Tibial nerve (tissue), 4 donors: ENCODE measurements around the gene MRPS6.

Experiments
- CTCF ChIP-seq, 5 experiments: fragments of 200-600 bp in 3 of 5; fragments of 450-650 bp in 2 of 5; sonication (generic) in 3 of 5; IDR thresholded peaks; one replicate each; pipeline ENCODE4 v1.5.1; 2016 to 2019; ENCODE audit warnings: antibody characterized with exemption in 5 of 5, mild to moderate bottlenecking in 3 of 5, moderate library complexity in 2 of 5
- EP300 ChIP-seq, 2 donors: sonication (generic); formaldehyde crosslinking; IDR thresholded peaks; one replicate each; pipeline ENCODE4 v1.6.1; 2017; ENCODE audit warnings: antibody characterized with exemption in 2 of 2, mild to moderate bottlenecking in 1 of 2
- POLR2A ChIP-seq, 2 donors: fragments of 450-650 bp; IDR thresholded peaks; one replicate each; pipeline ENCODE4 v1.6.1; 2017; ENCODE audit warnings: antibody characterized with exemption in 2 of 2, mild to moderate bottlenecking in 2 of 2, moderate library complexity in 2 of 2

GRCh38 chr21:34109075-34109474 is 35.7 kb downstream of the MRPS6 start:
- TF ChIP-seq CTCF (IDR thresholded peaks at IDR 0.05), result no peak
- no peak for TF ChIP-seq POLR2A (IDR thresholded peaks at IDR 0.05)
- TF ChIP-seq EP300 (IDR thresholded peaks at IDR 0.05), result no peak
